ENCODE data around the gene MLST8. TPM values are rescaled to one million over a fixed set of nuclear protein-coding genes. Genes with fewer than 3 reads are reported as not detected.

Gene MLST8
- polyA plus RNA-seq, 3 donors = 29.9 to 54.3 (median 30.5) TPM

DNA sequence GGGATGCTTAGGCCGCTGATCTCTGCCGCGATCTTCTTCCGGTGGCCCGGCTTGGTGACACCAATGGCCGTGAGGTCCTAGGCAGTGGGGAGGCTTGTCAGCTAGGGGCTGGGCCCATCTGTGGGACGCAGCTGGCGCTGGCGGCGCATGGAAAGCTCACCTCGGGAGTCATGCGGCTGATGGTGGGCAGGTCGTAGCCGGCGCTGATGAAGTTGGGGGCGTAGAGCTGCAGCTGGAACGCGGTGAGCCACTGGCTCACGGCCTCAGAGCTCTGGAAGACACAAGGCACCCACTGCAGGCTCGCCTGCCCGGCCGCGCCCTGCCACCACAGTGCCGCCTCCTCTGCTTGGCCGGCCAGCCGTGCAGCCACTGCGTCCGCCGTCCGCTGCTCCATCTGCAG, 21.6 kb upstream of the MLST8 start:
- Histone ChIP-seq H3K27ac (ENCODE audit: low read depth in 1 of 2, low read length in 2 of 2) (no peak overlapping the region), H3K4me2 (replicated peaks; ENCODE audit: extremely low read depth, low read length, poor library complexity, severe bottlenecking) (no peak overlapping the region), H3K27me3 (ENCODE audit: control insufficient read depth in 2 of 2, insufficient read depth in 2 of 2, low read length in 2 of 2) (peaks cover 0 to 3% of the 10 kb centered on the region in 2 donors), H3K9ac (ENCODE audit: insufficient read depth, low read length, poor library complexity, severe bottlenecking) (no peak overlapping the region), H3K79me2 (ENCODE audit: insufficient read depth, low read length) (no peaks in the 10 kb centered on the region), H2AFZ (ENCODE audit: insufficient read depth, low read depth, low read length, poor library complexity, severe bottlenecking) (no peak overlapping the region), H3K4me3 (replicated peaks in 1 of 3; ENCODE audit: low read depth in 2 of 3, low read length in 3 of 3) (no peak overlapping the region), H3K36me3 (replicated peaks in 1 of 2; ENCODE audit: control insufficient read depth in 1 of 2, insufficient read depth in 2 of 2, low read length in 2 of 2) (no peaks in the 10 kb centered on the region), H3K4me1 (ENCODE audit: control insufficient read depth in 1 of 2, insufficient read depth in 2 of 2, low read length in 2 of 2) (no peaks in the 10 kb centered on the region), H4K20me1 (ENCODE audit: insufficient read depth, low read length) (no peaks in the 10 kb centered on the region), H3K9me3 (replicated peaks in 1 of 2; ENCODE audit: control insufficient read depth in 1 of 2, insufficient read depth in 1 of 2, low read length in 2 of 2) (no peaks in the 10 kb centered on the region)
- intact Hi-C loops (cut with micrococcal nuclease) = no loop called here
- DNase-seq = no peak
- TF ChIP-seq, protein P1, sequence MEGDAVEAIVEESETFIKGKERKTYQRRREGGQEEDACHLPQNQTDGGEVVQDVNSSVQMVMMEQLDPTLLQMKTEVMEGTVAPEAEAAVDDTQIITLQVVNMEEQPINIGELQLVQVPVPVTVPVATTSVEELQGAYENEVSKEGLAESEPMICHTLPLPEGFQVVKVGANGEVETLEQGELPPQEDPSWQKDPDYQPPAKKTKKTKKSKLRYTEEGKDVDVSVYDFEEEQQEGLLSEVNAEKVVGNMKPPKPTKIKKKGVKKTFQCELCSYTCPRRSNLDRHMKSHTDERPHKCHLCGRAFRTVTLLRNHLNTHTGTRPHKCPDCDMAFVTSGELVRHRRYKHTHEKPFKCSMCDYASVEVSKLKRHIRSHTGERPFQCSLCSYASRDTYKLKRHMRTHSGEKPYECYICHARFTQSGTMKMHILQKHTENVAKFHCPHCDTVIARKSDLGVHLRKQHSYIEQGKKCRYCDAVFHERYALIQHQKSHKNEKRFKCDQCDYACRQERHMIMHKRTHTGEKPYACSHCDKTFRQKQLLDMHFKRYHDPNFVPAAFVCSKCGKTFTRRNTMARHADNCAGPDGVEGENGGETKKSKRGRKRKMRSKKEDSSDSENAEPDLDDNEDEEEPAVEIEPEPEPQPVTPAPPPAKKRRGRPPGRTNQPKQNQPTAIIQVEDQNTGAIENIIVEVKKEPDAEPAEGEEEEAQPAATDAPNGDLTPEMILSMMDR (IDR thresholded peaks at IDR 0.05) = no peak
- Mint-ChIP-seq H3K27ac (no peak overlapping the region), H3K9me3 (peaks cover 0 to 2% (median 0%) of the 10 kb centered on the region in 7 donors), H3K4me1 (no peaks in the 10 kb centered on the region), H3K36me3 (no peaks in the 10 kb centered on the region), H3K4me3 (no peak overlapping the region), H3K27me3 (ENCODE audit: low read depth in 3 of 3) (peaks cover 2 to 7% (median 5%) of the 10 kb centered on the region in 3 donors)
- 94% methylated on average over 30 of the region's 30 CpGs for WGBS (ENCODE audit: insufficient coverage)

DNA sequence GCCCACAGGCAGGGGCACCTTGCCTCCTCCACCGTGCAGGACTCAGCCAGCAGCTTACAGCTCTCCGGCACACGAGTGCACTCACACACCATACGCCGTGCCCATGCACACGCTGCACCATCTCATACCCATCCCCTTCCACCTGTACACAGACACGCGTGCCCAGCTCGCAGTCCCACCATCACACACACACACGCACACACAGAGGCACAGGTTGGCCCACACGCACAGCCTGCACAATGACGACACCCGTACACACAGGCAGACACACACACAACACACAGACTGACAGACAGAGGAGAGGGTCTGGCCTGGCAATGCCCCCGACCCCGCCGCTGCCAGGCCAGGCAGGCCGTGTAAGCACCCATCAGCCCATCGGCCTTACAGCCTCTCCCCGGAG, 20.9 kb upstream of the MLST8 start:
- no peaks in the 10 kb centered on the region for H3K79me2 ChIP-seq (ENCODE audit: insufficient read depth, low read length)
- TF ChIP-seq, protein P1 (IDR thresholded peaks at IDR 0.05) = no peak
- H3K9me3 ChIP-seq (replicated peaks in 1 of 2; ENCODE audit: control insufficient read depth in 1 of 2, insufficient read depth in 1 of 2, low read length in 2 of 2) = no peaks in the 10 kb centered on the region
- H3K4me3 ChIP-seq (replicated peaks in 1 of 3; ENCODE audit: low read depth in 2 of 3, low read length in 3 of 3) = no peak overlapping the region
- peaks cover 0 to 1% of the 10 kb centered on the region in 2 donors for H3K27me3 ChIP-seq (ENCODE audit: control insufficient read depth in 2 of 2, insufficient read depth in 2 of 2, low read length in 2 of 2)
- Mint-ChIP-seq H3K27ac (no peak overlapping the region), H3K4me1 (no peaks in the 10 kb centered on the region), H3K27me3 (ENCODE audit: low read depth in 3 of 3) (peaks cover 2 to 6% (median 4%) of the 10 kb centered on the region in 3 donors), H3K4me3 (no peak overlapping the region), H3K36me3 (no peaks in the 10 kb centered on the region), H3K9me3 (peaks cover 0 to 2% (median 0%) of the 10 kb centered on the region in 7 donors)
- H4K20me1 ChIP-seq (ENCODE audit: insufficient read depth, low read length) = no peaks in the 10 kb centered on the region
- H2AFZ ChIP-seq (ENCODE audit: insufficient read depth, low read depth, low read length, poor library complexity, severe bottlenecking) = no peak overlapping the region
- H3K27ac ChIP-seq (ENCODE audit: low read depth in 1 of 2, low read length in 2 of 2) = no peak overlapping the region
- H3K4me2 ChIP-seq (replicated peaks; ENCODE audit: extremely low read depth, low read length, poor library complexity, severe bottlenecking) = no peak overlapping the region
- no peaks in the 10 kb centered on the region for H3K4me1 ChIP-seq (ENCODE audit: control insufficient read depth in 1 of 2, insufficient read depth in 2 of 2, low read length in 2 of 2)
- intact Hi-C loops (cut with micrococcal nuclease) = no loop called here
- no peak for DNase-seq
- 95% methylated on average over 18 of the region's 19 CpGs for WGBS (ENCODE audit: insufficient coverage)
- no peaks in the 10 kb centered on the region for H3K36me3 ChIP-seq (replicated peaks in 1 of 2; ENCODE audit: control insufficient read depth in 1 of 2, insufficient read depth in 2 of 2, low read length in 2 of 2)
- H3K9ac ChIP-seq (ENCODE audit: insufficient read depth, low read length, poor library complexity, severe bottlenecking) = no peak overlapping the region

Measured in CD14-positive monocyte (primary cell).